ENCODE data around the gene ST3GAL2. TPM values are rescaled to one million over a fixed set of nuclear protein-coding genes. Genes with fewer than 3 reads are reported as not detected.

Gene ST3GAL2
- total and polyA plus RNA-seq, 2 of the 4 experiments (the other 2 are of a cell fraction) = 17.4 to 17.7 TPM

GRCh38 chr16:70377782-70378181 lies 61.1 kb downstream of the ST3GAL2 start:
- TF ChIP-seq MXI1 (IDR thresholded peaks at IDR 0.05; ENCODE audit: borderline replicate concordance, low read depth, low read length) = no peak
- TF ChIP-seq CEBPB (IDR thresholded peaks at IDR 0.05; ENCODE audit: low read depth, low read length) = no peak
- TF ChIP-seq MAFK (IDR thresholded peaks at IDR 0.05; ENCODE audit: low read depth, low read length) = no peak
- no peak for TF ChIP-seq BHLHE40 (IDR thresholded peaks at IDR 0.05; ENCODE audit: low read depth, low read length)
- TF ChIP-seq FOS (IDR thresholded peaks at IDR 0.05; ENCODE audit: low read depth, low read length) = no peak
- TF ChIP-seq CHD1 (IDR thresholded peaks at IDR 0.05; ENCODE audit: low read depth, low read length) = no peak
- no peak for TF ChIP-seq SMC3 (IDR thresholded peaks at IDR 0.05; ENCODE audit: low read depth, low read length)
- no peak for TF ChIP-seq RCOR1 (IDR thresholded peaks at IDR 0.05; ENCODE audit: insufficient replicate concordance, low read length)
- TF ChIP-seq USF2 (IDR thresholded peaks at IDR 0.05; ENCODE audit: low read depth, low read length) = no peak
- no peak for TF ChIP-seq POLR2A (IDR thresholded peaks at IDR 0.05; ENCODE audit: low read depth, low read length)
- Histone ChIP-seq H3K79me1 (ENCODE audit: low read depth in 1 of 2, low read length in 2 of 2) (peaks cover 9 to 38% of the 10 kb centered on the region in 2 experiments; a peak in 3 of 4 replicates), H3K4ac (ENCODE audit: low read depth, low read length) (no peak overlapping the region), H3K23ac (ENCODE audit: low read depth, low read length) (no peak overlapping the region), H4K8ac (ENCODE audit: low read depth in 2 of 2, low read length in 2 of 2) (no peak overlapping the region), H3K4me2 (ENCODE audit: low read depth, low read length) (no peak overlapping the region), H2BK15ac (ENCODE audit: low read depth, low read length) (no peak overlapping the region), H3K27me3 (ENCODE audit: control insufficient read depth, insufficient read depth, low read length) (no peaks in the 10 kb centered on the region), H3K9ac (ENCODE audit: low read depth, low read length) (no peak overlapping the region), H2BK20ac (ENCODE audit: low read depth, low read length) (no peak overlapping the region), H3K18ac (ENCODE audit: low read depth, low read length) (no peak overlapping the region), H2BK120ac (ENCODE audit: low read depth, low read length) (no peak overlapping the region), H4K91ac (ENCODE audit: insufficient read depth, low read depth, low read length) (no peak overlapping the region), H3K14ac (replicated peaks; ENCODE audit: low read depth, low read length) (no peak overlapping the region), H3K27ac (ENCODE audit: insufficient read depth, low read length) (no peak overlapping the region), H4K5ac (ENCODE audit: low read depth, low read length) (no peak overlapping the region), H2AK5ac (ENCODE audit: low read depth, low read length) (no peak overlapping the region), H3K9me3 (ENCODE audit: control insufficient read depth, insufficient read depth, low read length) (no peaks in the 10 kb centered on the region), H3K4me1 (ENCODE audit: control insufficient read depth, insufficient read depth, low read length) (no peaks in the 10 kb centered on the region; the same call in 1 of the 2 replicates), H2AFZ (replicated peaks; ENCODE audit: low read length, poor library complexity) (no peak overlapping the region), H2AK9ac (replicated peaks; ENCODE audit: low read depth, low read length, poor library complexity) (no peak overlapping the region), H2BK5ac (ENCODE audit: low read depth, low read length, poor library complexity, severe bottlenecking) (no peak overlapping the region), H4K20me1 (ENCODE audit: insufficient read depth, low read length) (no peaks in the 10 kb centered on the region), H3K9me1 (ENCODE audit: insufficient read depth, low read length) (no peaks in the 10 kb centered on the region), H3K56ac (ENCODE audit: extremely low read depth, insufficient read depth, low read length) (no peak overlapping the region), H3K36me3 (ENCODE audit: control insufficient read depth, insufficient read depth, low read length) (peaks cover 26% of the 10 kb centered on the region), H3K4me3 (ENCODE audit: insufficient read depth, low read depth, low read length) (no peak overlapping the region)
- BruUV-seq (replicated peaks) = no TSS peak
- WGBS, 2 experiments (ENCODE audit: extremely low coverage in 2 of 2, insufficient read length in 1 of 2) = no CpG with 5 or more reads among the region's 2 CpGs
- ChIA-PET CTCF (interaction anchor here (1.1 kb wide), 1 partner anchor 261 kb away, joined by 3 read pairs; no protein-coding TSS in a partner anchor), POLR2A (ENCODE audit: unreplicated experiment) (interaction anchor here (0.6 kb wide), 1 partner anchor 183 kb away, joined by 5 read pairs; no protein-coding TSS in a partner anchor)
- DNase-seq (no peak), ATAC-seq (ENCODE audit: low read depth) (no peak)
- dilution Hi-C loops (cut with HindIII; ENCODE audit: low sequenced_read_pairs, unreplicated experiment) = no loop called here
- intact Hi-C loops (cut with micrococcal nuclease) = no loop called here
- in situ Hi-C loops (cut with MboI; ENCODE audit: low sequenced_read_pairs) = no loop called here

Data from IMR-90 (cell line).